HepG2 (cell line): Measurements from ENCODE around the gene MEA1. TPM values are rescaled to one million over a fixed set of nuclear protein-coding genes. Genes with fewer than 3 reads are reported as not detected.

Source experiments
- ATF7-NPFF ChIP-seq: sonication (generic); formaldehyde crosslinking; IDR thresholded peaks from 2 replicates; pipeline ENCODE4 v1.8.1; 2023; ENCODE audit warnings: mild to moderate bottlenecking, low read depth, missing genetic modification reagents, moderate library complexity
- CENPT ChIP-seq: sonication (generic); formaldehyde crosslinking; IDR thresholded peaks from 2 replicates; pipeline ENCODE4 v1.8.0; 2022; ENCODE audit warnings: low read depth, mild to moderate bottlenecking, moderate library complexity, missing genetic modification reagents
- EP300 ChIP-seq, 3 experiments: sonication (generic) in 1 of 3; formaldehyde crosslinking in 1 of 3; IDR thresholded peaks; 2 replicates each; pipeline versions ENCODE4 v1.5.1 to v1.6.1; 2011 to 2020; ENCODE audit warnings: low read depth in 2 of 3, low read length in 2 of 3, borderline replicate concordance in 1 of 3, improper control_type of control experiment in 1 of 3, mild to moderate bottlenecking in 1 of 3, missing genetic modification reagents in 1 of 3, moderate library complexity in 1 of 3
- HNF4A ChIP-seq: sonication (generic); formaldehyde crosslinking; IDR thresholded peaks from 2 replicates; pipeline ENCODE4 v1.4.0; 2020; ENCODE audit warnings: missing genetic modification reagents
- KDM5A ChIP-seq: fragments of 200-600 bp; sonication (generic); IDR thresholded peaks from 2 replicates; pipeline ENCODE4 v1.7.0; 2018; ENCODE audit warnings: antibody characterized with exemption, mild to moderate bottlenecking, low read length, borderline replicate concordance
- NFIB ChIP-seq: sonication (generic); formaldehyde crosslinking; IDR thresholded peaks from 2 replicates; pipeline ENCODE4 v1.9.0; 2021; ENCODE audit warnings: missing genetic modification reagents, mild to moderate bottlenecking, borderline replicate concordance
- RFXAP ChIP-seq: sonication (generic); formaldehyde crosslinking; IDR thresholded peaks from 2 replicates; pipeline ENCODE4 v1.4.0; 2020; ENCODE audit warnings: missing genetic modification reagents, borderline replicate concordance
- SALL1 ChIP-seq: sonication (generic); formaldehyde crosslinking; IDR thresholded peaks from 2 replicates; pipeline ENCODE4 v1.8.0; 2022; ENCODE audit warnings: mild to moderate bottlenecking, missing genetic modification reagents
- SSRP1 ChIP-seq: IDR thresholded peaks from 2 replicates; pipeline ENCODE4 v1.6.1; 2016; ENCODE audit warnings: control low read depth
- YEATS2 ChIP-seq: sonication (generic); formaldehyde crosslinking; IDR thresholded peaks from 2 replicates; pipeline ENCODE4 v1.4.0; 2020; ENCODE audit warnings: missing genetic modification reagents, borderline replicate concordance
- ZNF34 ChIP-seq: sonication (generic); formaldehyde crosslinking; IDR thresholded peaks from 2 replicates; pipeline ENCODE4 v1.4.0; 2020; ENCODE audit warnings: mild to moderate bottlenecking, missing genetic modification reagents, borderline replicate concordance
- ZNF503 ChIP-seq: sonication (generic); formaldehyde crosslinking; IDR thresholded peaks from 2 replicates; pipeline ENCODE4 v1.4.0; 2020; ENCODE audit warnings: missing genetic modification reagents
- ZNF607 ChIP-seq: sonication (generic); formaldehyde crosslinking; IDR thresholded peaks from 2 replicates; pipeline ENCODE4 v1.5.1; 2020; ENCODE audit warnings: missing genetic modification reagents, mild to moderate bottlenecking, borderline replicate concordance
- ZNF747 ChIP-seq: sonication (generic); formaldehyde crosslinking; IDR thresholded peaks from 2 replicates; pipeline ENCODE4 v1.8.1; 2023; ENCODE audit warnings: missing genetic modification reagents, mild to moderate bottlenecking, borderline replicate concordance
- polyA plus RNA-seq, 8 experiments: library from polyadenylated mRNA; depleted of rRNA in 3 of 8; stranded (reverse) in 7 of 8; unstranded in 1 of 8; fragments of >200 nt; fragmentation: Illumina TruSeq in 4 of 8; extraction: Trizol in 4 of 8; gene quantifications; 2 replicates each; pipeline versions ENCODE4 v1.2.1 to v1.2.3, GENCODE V29; 2011 to 2016; ENCODE audit warnings: low read depth in 4 of 8, missing spikeins in 1 of 8, mixed read lengths in 1 of 8; ENCODE audit not compliant: insufficient read depth in 1 of 8
- total RNA-seq, 5 experiments: library from RNA; depleted of rRNA; stranded (reverse); fragments of >200 nt; fragmentation: Illumina TruSeq; extraction: Trizol; gene quantifications; 2 replicates each; pipeline ENCODE4 v1.2.3, GENCODE V29; 2016; ENCODE audit warnings: low read depth in 1 of 5
- TF ChIP-seq, protein P1 (sequence below): sonication (generic); formaldehyde crosslinking; IDR thresholded peaks from one replicate; pipeline ENCODE4 v1.5.1; 2020; ENCODE audit warnings: mild to moderate bottlenecking, missing genetic modification reagents; ENCODE audit errors: not compliant biosample characterization
- TF ChIP-seq, protein P2 (sequence below): sonication (generic); formaldehyde crosslinking; IDR thresholded peaks from 2 replicates; pipeline ENCODE4 v1.8.0; 2022; ENCODE audit warnings: missing genetic modification reagents, mild to moderate bottlenecking, inconsistent platforms, borderline replicate concordance

MEA1 gene
- total and polyA plus RNA-seq, 2 of the 13 experiments (the other 11 are each of a cell fraction or from before 2014, with no cell fraction given) = 75.6 to 86.2 TPM

DNA sequence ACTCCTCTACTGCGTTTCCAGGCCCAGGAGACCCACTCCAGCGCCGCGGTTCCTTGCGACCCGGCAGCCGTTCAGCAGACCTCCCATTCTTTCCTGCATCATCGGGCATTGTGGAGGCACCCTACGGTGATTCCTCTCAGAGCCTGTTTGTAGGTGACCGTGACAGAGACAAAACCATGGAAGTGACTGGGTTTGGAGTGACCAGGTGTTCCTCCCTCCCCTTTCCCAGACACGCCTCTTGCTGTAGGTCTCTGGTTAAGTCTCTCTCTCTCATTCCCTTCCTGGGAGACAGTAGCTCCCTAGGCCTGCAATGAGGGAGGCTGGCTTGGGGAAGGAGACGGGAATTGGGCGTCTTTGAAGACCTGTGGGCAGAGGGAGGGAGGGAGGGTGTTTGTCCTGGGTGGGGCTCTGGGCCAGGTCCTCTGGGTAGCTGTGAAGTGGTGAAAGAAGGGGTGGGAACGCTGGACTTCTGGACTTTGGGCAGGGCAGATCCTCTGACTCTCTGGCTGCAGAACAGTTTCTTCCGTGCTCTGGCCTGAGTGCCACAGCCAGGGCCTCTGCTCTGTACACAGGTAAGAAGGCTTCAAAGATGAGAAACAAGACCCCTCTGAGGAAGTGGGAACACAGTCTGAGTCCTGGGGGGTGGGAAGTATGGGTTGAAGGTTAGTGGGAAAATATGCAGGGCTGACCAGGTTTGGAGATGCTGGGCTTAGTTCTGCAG lies 46.4 kb upstream of the MEA1 start (continued):
- TF ChIP-seq, protein P1, sequence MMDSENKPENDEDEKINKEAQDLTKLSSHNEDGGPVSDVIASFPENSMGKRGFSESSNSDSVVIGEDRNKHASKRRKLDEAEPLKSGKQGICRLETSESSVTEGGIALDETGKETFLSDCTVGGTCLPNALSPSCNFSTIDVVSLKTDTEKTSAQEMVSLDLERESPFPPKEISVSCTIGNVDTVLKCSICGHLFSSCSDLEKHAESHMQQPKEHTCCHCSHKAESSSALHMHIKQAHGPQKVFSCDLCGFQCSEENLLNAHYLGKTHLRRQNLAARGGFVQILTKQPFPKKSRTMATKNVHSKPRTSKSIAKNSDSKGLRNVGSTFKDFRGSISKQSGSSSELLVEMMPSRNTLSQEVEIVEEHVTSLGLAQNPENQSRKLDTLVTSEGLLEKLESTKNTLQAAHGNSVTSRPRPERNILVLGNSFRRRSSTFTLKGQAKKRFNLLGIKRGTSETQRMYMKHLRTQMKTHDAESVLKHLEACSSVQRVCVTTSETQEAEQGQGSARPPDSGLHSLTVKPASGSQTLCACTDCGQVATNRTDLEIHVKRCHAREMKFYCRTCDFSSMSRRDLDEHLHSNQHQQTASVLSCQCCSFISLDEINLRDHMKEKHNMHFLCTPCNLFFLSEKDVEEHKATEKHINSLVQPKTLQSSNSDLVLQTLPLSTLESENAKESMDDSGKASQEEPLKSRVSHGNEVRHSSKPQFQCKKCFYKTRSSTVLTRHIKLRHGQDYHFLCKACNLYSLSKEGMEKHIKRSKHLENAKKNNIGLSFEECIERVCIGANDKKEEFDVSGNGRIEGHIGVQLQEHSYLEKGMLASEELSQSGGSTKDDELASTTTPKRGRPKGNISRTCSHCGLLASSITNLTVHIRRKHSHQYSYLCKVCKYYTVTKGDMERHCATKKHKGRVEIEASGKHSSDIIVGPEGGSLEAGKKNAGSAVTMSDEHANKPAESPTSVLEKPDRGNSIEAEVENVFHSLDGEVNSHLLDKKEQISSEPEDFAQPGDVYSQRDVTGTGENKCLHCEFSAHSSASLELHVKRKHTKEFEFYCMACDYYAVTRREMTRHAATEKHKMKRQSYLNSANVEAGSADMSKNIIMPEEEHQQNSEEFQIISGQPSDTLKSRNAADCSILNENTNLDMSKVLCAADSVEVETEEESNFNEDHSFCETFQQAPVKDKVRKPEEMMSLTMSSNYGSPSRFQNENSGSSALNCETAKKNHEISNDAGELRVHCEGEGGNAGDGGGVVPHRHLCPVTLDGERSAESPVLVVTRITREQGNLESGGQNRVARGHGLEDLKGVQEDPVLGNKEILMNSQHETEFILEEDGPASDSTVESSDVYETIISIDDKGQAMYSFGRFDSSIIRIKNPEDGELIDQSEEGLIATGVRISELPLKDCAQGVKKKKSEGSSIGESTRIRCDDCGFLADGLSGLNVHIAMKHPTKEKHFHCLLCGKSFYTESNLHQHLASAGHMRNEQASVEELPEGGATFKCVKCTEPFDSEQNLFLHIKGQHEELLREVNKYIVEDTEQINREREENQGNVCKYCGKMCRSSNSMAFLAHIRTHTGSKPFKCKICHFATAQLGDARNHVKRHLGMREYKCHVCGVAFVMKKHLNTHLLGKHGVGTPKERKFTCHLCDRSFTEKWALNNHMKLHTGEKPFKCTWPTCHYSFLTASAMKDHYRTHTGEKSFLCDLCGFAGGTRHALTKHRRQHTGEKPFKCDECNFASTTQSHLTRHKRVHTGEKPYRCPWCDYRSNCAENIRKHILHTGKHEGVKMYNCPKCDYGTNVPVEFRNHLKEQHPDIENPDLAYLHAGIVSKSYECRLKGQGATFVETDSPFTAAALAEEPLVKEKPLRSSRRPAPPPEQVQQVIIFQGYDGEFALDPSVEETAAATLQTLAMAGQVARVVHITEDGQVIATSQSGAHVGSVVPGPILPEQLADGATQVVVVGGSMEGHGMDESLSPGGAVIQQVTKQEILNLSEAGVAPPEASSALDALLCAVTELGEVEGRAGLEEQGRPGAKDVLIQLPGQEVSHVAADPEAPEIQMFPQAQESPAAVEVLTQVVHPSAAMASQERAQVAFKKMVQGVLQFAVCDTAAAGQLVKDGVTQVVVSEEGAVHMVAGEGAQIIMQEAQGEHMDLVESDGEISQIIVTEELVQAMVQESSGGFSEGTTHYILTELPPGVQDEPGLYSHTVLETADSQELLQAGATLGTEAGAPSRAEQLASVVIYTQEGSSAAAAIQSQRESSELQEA = no peak
- TF ChIP-seq ZNF503 (CRISPR knock-in tag) (peak; percentile 18; the same call in 1 of the 2 replicates), ZNF607 (CRISPR knock-in tag) (0 out of 2 replicates have a peak, but pooled peaks have one; percentile 22), NFIB (CRISPR knock-in tag) (no peak), YEATS2 (CRISPR knock-in tag) (0 out of 2 replicates have a peak, but pooled peaks have one; percentile 31), ATF7-NPFF (CRISPR knock-in tag) (0 out of 2 replicates have a peak, but pooled peaks have one; percentile 66), KDM5A (0 out of 2 replicates have a peak, but pooled peaks have one; percentile 24), RFXAP (peak; percentile 63; the same call in 1 of the 2 replicates), CENPT (CRISPR knock-in tag) (no peak), EP300 (IDR thresholded peaks at IDR 0.05; ENCODE audit: low read depth in 2 of 2, low read length in 2 of 2) (0 out of 4 replicates have a peak, but pooled peaks have one; percentile 6 to 28), EP300 (CRISPR knock-in tag; IDR thresholded peaks at IDR 0.05; ENCODE audit: borderline replicate concordance) (no peak; the same call in 1 of the 2 replicates), SSRP1 (CRISPR knock-in tag) (peak; percentile 97), SALL1 (peak; percentile 70), ZNF747 (CRISPR knock-in tag) (peak; percentile 68; the same call in 1 of the 2 replicates), HNF4A (CRISPR knock-in tag) (peak; percentile 96), ZNF34 (CRISPR knock-in tag) (peak; percentile 50; the same call in 1 of the 2 replicates)
- TF ChIP-seq, protein P2, sequence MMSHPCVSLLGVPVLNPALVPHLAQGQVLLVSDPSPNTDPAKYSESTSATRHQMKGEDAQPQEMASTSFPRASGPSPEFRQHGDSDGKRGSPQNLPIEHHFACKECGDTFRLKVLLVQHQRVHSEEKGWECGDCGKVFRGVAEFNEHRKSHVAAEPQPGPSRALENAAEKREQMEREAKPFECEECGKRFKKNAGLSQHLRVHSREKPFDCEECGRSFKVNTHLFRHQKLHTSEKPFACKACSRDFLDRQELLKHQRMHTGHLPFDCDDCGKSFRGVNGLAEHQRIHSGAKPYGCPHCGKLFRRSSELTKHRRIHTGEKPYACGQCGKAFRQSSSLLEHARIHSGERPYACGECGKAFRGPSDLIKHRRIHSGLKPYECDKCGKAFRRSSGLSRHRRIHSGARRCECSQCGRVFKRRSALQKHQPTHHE (CRISPR knock-in tag) = peak; percentile 63; the same call in 1 of the 2 replicates
